ENCODE measurements around the gene AKT1S1. TPM values are rescaled to one million over a fixed set of nuclear protein-coding genes. Genes with fewer than 3 reads are reported as not detected.
A peak's percentile ranks its signal among the peaks of the same experiment; 100 is the strongest.

AKT1S1 gene
- total RNA-seq, 2 donors from 2014 or later, result 33.8 to 72.8 TPM

GRCh38 chr19:49859682-49860335, 17.3 kb downstream of the AKT1S1 start:
- no peaks in the 10 kb centered on the region for H3K9me3 Mint-ChIP-seq
- peaks cover 81% of the 10 kb centered on the region for H3K36me3 Mint-ChIP-seq (ENCODE audit: low read depth)
- no peak overlapping the region for H3K27ac Mint-ChIP-seq
- no peaks in the 10 kb centered on the region for H3K27me3 Mint-ChIP-seq
- no peak for ATAC-seq (replicated peaks)
- peaks cover 4% of the 10 kb centered on the region for H3K4me1 Mint-ChIP-seq
- H3K4me3 Mint-ChIP-seq, result no peak overlapping the region

GRCh38 chr19:49858088-49858985, 18.8 kb downstream of the AKT1S1 start:
- no peaks in the 10 kb centered on the region for H3K9me3 Mint-ChIP-seq
- no peak overlapping the region for H3K27ac Mint-ChIP-seq
- no peak for ATAC-seq (replicated peaks)
- no peak overlapping the region for H3K4me3 Mint-ChIP-seq
- H3K27me3 Mint-ChIP-seq, result no peaks in the 10 kb centered on the region
- H3K36me3 Mint-ChIP-seq (ENCODE audit: low read depth), result peaks cover 67% of the 10 kb centered on the region
- H3K4me1 Mint-ChIP-seq, result peaks cover 3% of the 10 kb centered on the region

- Mint-ChIP-seq H3K9me3 (no peaks in the 10 kb centered on the region), H3K27me3 (no peaks in the 10 kb centered on the region), H3K27ac (no peak overlapping the region), H3K36me3 (ENCODE audit: low read depth) (peaks cover 63% of the 10 kb centered on the region), H3K4me3 (no peak overlapping the region), H3K4me1 (peaks cover 1% of the 10 kb centered on the region)
- ATAC-seq (replicated peaks), result no peak
These were observed 19.4 kb downstream of the AKT1S1 start for GRCh38 chr19:49857838-49858087.

- H3K27me3 Mint-ChIP-seq, result no peaks in the 10 kb centered on the region
- H3K4me3 Mint-ChIP-seq, result no peak overlapping the region
- no peak for ATAC-seq (replicated peaks)
- H3K4me1 Mint-ChIP-seq, result peaks cover 6% of the 10 kb centered on the region
- no peak overlapping the region for H3K27ac Mint-ChIP-seq
- H3K9me3 Mint-ChIP-seq, result no peaks in the 10 kb centered on the region
- peaks cover 68% of the 10 kb centered on the region for H3K36me3 Mint-ChIP-seq (ENCODE audit: low read depth)
These were observed 19.9 kb downstream of the AKT1S1 start for GRCh38 chr19:49857061-49857837.

DNA sequence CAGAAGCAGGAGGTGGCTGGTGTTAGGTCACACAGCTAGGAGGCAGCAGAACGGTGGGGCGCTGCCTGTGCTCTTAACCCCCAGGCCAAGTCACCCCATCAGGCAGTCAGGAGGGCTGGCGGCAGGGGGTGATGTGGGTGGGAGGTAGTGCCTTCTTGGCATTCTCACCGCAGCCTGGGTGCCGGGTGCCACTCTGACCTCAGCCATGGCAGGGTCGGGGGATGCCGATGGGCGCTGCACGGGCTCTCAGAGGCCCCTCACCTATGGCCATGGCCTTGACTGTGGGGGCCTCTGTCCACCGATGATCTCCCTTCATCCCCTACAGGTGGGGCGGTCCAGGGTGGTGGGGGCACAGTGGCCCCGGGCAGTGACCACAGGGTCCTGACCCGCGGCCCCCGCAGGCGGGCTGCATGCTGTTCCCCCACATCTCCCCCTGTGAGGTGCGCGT, 20.6 kb downstream of the AKT1S1 start:
- H3K36me3 Mint-ChIP-seq (ENCODE audit: low read depth), result peaks cover 68% of the 10 kb centered on the region
- no peak overlapping the region for H3K4me3 Mint-ChIP-seq
- no peak overlapping the region for H3K27ac Mint-ChIP-seq
- H3K27me3 Mint-ChIP-seq, result no peaks in the 10 kb centered on the region
- ATAC-seq (replicated peaks), result no peak
- peaks cover 9% of the 10 kb centered on the region for H3K4me1 Mint-ChIP-seq
- H3K9me3 Mint-ChIP-seq, result no peaks in the 10 kb centered on the region

DNA sequence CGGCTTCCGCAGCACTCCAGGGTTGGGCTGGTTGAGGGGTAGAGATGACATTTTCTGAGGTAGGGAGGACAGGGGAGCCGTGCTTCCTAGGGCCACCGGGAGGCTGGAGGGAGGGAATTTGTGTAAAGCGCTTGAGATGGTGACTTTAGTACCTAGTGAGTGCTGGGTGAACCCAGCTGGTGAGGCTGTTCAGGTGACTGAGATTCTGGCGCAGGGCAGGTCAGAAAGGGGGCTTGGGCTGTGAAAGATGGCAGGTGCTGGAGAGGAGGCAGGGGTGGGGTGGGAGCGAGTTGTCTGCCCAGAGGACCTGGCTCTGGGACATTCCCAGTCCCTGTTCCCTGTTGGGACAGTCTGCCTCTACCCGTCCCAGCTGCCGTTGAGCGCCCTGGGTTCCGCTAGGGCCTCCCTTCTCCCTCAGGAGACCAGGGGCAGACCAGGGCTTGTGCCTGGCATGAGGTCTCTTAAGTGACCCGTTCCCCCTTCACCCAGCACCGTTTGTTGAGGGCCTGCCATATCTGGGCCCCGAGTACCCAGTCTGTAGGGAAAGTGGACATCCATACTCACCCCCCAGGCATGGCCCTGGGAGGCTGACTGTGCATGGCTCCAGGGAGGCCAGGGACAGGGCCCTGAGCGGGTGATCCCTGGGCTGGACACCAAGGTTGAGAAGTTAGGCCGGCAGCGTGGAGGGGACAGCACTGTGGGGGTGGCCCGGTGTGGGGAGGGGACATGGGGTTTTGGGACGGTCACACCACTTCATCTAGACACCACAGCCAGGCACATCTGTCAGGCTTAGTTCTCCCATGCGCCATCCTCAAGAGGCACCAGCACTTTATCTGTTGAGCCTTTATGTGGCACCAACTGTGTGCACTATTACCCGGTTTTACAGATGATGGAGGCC, 21.2 kb downstream of the AKT1S1 start:
- Mint-ChIP-seq H3K36me3 (ENCODE audit: low read depth) (peaks cover 63% of the 10 kb centered on the region), H3K27ac (peak overlapping the region; percentile 48), H3K9me3 (no peaks in the 10 kb centered on the region), H3K4me1 (peaks cover 9% of the 10 kb centered on the region), H3K27me3 (no peaks in the 10 kb centered on the region), H3K4me3 (no peak overlapping the region)
- no peak for ATAC-seq (replicated peaks)

GRCh38 chr19:49855277-49855675, 21.9 kb downstream of the AKT1S1 start:
- peaks cover 10% of the 10 kb centered on the region for H3K4me1 Mint-ChIP-seq
- H3K27me3 Mint-ChIP-seq, result no peaks in the 10 kb centered on the region
- ATAC-seq (replicated peaks), result no peak
- no peaks in the 10 kb centered on the region for H3K9me3 Mint-ChIP-seq
- H3K27ac Mint-ChIP-seq, result peak overlapping the region; percentile 48
- H3K4me3 Mint-ChIP-seq, result no peak overlapping the region
- H3K36me3 Mint-ChIP-seq (ENCODE audit: low read depth), result peaks cover 63% of the 10 kb centered on the region

- H3K27ac Mint-ChIP-seq, result no peak overlapping the region
- peaks cover 58% of the 10 kb centered on the region for H3K36me3 Mint-ChIP-seq (ENCODE audit: low read depth)
- peaks cover 16% of the 10 kb centered on the region for H3K4me1 Mint-ChIP-seq
- ATAC-seq (replicated peaks), result no peak
- H3K27me3 Mint-ChIP-seq, result no peaks in the 10 kb centered on the region
- no peaks in the 10 kb centered on the region for H3K9me3 Mint-ChIP-seq
- no peak overlapping the region for H3K4me3 Mint-ChIP-seq
These were observed 22.5 kb downstream of the AKT1S1 start for GRCh38 chr19:49854378-49855263.

DNA sequence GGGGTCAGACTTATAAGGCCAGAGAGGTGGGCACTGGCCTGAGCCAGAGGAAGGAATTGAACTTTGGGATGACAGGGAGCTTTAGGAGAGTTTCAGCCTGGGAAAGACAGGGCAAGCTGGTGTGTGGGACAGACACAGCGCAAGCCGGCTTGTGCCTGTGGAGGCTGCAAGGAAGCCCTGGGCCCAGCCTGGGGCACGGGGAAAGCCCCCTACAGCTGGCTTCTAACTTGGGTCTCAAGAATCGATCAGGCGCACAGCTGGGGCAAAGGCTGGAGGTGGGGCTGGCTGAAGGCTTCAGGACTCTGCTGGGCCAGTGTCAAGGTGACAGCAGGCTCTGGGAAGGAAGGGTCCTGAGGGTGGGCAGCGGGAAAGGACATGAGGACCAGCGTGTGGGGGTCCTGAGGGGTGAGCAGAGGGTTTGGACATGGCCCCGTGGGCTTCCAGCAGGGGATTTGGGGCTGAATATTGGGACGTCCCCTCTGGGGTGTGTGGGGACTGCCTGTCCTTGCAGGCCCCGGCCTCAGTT, 23.2 kb downstream of the AKT1S1 start:
- H3K27ac Mint-ChIP-seq, result no peak overlapping the region
- no peak for ATAC-seq (replicated peaks)
- peaks cover 21% of the 10 kb centered on the region for H3K4me1 Mint-ChIP-seq
- no peaks in the 10 kb centered on the region for H3K9me3 Mint-ChIP-seq
- peaks cover 54% of the 10 kb centered on the region for H3K36me3 Mint-ChIP-seq (ENCODE audit: low read depth)
- H3K27me3 Mint-ChIP-seq, result no peaks in the 10 kb centered on the region
- no peak overlapping the region for H3K4me3 Mint-ChIP-seq

DNA sequence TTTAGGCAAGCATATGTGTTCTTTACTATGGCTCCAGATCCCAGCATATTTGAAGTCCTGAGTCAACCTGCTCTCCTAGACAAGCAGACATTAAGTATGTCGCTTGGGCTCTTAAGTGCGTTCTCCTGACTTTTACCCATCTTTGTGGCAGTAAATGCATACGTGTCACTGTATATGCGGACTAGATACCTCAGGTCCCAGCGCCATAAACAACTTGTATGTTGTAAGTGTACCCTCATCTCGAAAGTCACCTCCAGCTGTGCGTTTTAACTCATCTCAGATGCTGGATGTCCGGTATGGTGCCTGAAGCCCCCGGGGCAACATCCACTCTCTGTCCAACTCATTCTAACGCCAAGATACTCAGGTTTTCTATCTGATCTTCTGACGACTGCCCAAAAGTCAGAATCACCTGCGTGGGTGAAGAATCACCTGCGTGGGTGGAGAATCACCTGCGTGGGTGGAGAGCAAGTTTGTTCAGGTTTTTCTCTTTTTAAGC, 24.5 kb downstream of the AKT1S1 start:
- Mint-ChIP-seq H3K4me3 (peak overlapping the region; percentile 87), H3K27me3 (no peaks in the 10 kb centered on the region), H3K9me3 (no peaks in the 10 kb centered on the region), H3K36me3 (ENCODE audit: low read depth) (peaks cover 42% of the 10 kb centered on the region), H3K4me1 (peaks cover 28% of the 10 kb centered on the region), H3K27ac (peak overlapping the region; percentile 87)
- no peak for ATAC-seq (replicated peaks)

- H3K27ac Mint-ChIP-seq, result peak overlapping the region; percentile 87
- H3K4me3 Mint-ChIP-seq, result peak overlapping the region; percentile 87
- ATAC-seq (replicated peaks), result no peak
- peaks cover 35% of the 10 kb centered on the region for H3K36me3 Mint-ChIP-seq (ENCODE audit: low read depth)
- H3K4me1 Mint-ChIP-seq, result peaks cover 28% of the 10 kb centered on the region
- H3K9me3 Mint-ChIP-seq, result no peaks in the 10 kb centered on the region
- no peaks in the 10 kb centered on the region for H3K27me3 Mint-ChIP-seq
These were observed 25.5 kb downstream of the AKT1S1 start for GRCh38 chr19:49851456-49852259.
